Cerebellar cortex (tissue), 1 donor: ENCODE data around the gene TMTC1.

Experiments used
- DNase-seq: peaks from one replicate; pipeline ENCODE4 v3.0.0-alpha.2; 2015; ENCODE audit warnings: low spot score

Gene TMTC1

DNA sequence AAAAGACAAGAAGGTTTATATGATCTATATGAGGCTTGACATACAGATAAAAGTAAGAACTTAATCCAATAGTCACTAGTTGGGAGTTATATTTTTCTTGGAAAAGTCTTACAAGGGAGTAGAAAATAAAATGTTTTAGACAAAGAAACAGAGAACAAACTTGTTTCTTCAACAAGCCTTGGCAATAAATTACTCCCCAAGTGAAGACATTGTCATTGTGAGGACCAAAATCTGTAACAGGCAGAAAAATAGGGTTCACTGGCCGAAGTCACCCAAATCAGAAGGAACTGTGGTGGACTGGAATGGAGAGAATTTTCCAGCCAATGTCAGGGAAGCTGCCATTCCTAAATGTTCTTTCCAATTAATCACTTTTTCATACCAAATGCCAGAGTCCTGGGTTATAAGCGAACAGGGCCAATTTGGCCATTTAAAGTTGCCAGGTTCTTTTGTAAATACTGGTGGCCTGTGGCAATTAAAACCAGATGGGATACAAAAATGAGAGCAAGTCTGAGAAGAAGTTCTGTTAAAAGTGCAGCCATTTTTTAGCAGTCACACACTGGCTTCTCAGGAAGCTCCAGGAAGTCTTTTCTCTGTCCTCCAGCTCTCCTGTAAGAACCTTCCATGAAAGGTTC lies 168.9 kb downstream of the TMTC1 start:
- DNase-seq: no peak

DNA sequence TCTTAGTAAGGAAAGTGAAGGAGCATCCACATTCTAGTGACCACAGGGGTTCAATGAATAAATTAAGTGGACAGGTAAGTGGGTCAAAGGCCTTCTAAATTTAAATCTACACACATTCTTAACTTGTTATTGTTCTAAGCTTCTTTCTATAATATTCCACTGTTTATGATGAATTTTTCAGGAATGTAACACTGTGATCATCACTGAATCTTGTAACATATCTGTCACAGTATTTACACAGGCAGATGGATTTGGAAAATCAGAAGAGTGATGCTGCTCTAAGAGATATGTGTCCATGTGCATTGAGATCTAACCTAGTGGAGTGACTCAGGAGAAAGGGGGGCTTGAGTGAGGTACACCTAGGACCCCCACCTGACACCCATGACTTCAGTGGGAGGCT lies 170.8 kb downstream of the TMTC1 start:
- DNase-seq: no peak

DNA sequence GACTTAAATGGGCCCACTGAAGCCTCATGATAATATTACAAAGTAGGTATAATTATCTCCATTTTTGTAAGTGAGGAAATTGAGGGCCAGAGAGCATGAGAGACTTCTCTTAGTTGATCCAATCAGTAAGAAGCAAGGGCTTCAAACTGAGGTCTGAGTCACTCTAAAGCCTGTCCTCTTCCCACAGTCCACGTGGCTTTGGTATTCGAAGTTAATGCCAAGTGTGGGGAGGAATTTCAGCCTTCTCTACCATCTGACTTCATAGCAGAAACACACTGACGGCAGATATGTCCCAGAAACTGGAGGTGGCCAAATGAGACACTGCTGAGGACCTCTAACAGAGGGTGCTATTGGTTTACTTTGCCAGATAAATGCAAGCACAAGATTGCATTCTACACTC lies 171.8 kb downstream of the TMTC1 start:
- no peak for DNase-seq

DNA sequence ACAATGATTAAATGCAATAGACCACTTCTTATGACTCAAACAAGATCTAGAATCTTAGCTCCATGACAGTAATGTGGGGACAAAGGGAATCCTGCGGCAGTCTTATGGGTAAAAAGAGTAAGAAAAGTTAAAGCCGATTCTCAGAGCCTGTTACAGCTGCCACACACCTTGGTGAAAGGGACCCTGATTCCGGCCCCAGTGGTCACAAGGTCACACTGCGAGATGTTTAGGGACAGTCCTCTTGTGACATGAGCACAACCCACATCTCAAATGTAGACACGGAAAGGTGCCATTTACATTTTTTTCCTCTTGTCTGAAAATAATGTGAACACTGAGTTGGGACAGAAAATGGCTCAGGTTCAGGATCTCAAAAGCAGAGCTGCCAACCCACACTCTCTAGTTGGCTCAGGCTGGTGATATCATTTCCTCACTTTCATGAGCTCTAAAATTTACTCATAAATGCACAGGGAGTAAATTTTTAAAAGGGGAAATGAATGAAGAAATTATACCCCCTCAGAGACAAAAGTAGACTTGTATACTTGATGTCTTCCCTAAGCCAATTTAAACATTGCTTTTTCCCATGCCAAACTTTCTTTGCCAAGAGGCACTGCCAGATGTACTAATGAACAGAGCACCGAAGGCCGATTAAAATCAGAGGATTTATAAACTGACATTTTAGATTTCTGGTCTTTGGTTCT lies 173.1 kb downstream of the TMTC1 start:
- DNase-seq: no peak

DNA sequence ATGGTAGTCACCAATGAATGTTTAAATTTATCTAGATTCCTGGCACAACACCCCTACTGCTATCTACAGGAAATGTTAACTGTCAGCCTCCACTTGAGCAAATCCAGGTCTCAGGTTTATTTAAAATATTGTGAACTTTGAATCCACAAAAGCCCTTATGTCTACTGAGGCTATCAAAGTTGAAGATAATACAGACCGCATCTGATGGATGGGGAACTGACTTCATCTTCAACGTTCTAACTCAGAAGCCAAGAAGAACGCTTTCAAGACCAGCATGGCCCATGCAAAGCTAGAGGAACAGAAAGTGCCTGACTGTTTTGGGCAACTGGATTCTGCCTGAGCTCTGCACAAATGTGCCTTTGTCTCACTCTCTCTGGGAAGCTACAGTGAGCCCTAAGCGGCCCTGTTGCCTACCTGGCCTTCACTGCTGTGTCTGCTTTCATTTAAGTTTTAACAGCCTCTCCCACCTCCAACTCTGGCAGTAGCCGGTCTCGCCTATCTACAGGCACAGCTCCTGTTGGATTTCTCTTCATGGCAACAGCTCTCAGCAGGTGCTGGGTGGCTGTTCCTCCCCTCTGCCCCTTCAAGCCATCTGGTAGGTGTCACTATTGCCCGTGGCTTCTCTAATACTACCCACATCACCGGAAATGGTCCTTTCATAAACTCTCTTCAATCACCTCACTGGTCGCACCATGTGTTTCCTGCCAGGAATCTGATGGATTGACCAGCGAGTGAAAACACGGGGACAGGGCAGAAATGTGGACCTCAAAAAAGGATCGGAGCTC lies 174.1 kb downstream of the TMTC1 start:
- no peak for DNase-seq

DNA sequence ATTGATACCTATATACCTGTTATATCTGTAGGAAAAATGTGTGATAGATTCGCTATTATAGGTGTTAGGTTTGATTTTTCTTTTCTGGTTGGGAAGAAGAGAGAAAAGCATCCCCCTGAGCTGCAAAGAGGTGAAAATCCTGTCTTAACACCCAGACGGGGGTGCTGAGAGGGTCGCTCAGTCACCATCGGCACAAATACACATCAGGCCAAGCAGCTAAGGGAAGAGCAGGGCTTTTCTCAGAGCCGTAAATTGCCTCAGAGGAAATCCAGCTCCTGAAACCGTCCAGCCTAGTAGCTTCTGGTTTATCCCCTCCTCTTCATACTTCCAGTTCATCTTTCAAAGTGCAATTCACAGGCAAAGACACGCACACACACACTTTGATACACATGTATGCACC lies 175.2 kb downstream of the TMTC1 start:
- DNase-seq: no peak

DNA sequence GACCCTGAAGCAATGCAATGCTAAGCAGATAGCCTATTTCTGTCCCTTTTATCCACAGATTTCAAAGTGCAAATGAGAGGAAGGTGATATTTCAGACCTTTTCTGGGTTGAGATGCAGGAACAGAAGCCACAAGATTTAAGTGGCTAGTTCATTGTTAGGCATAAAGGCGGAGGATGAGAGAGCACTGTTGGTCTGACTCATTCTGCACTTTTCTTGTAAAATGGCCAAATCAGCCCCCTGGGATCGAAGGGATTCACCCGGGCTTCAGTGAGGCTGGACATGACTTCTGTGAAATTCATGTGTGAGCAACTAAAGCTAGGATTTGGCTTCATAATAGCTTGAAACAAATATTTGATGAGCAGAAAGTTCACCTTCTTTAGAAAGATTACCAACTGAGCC lies 184.4 kb downstream of the TMTC1 start:
- no peak for DNase-seq

DNA sequence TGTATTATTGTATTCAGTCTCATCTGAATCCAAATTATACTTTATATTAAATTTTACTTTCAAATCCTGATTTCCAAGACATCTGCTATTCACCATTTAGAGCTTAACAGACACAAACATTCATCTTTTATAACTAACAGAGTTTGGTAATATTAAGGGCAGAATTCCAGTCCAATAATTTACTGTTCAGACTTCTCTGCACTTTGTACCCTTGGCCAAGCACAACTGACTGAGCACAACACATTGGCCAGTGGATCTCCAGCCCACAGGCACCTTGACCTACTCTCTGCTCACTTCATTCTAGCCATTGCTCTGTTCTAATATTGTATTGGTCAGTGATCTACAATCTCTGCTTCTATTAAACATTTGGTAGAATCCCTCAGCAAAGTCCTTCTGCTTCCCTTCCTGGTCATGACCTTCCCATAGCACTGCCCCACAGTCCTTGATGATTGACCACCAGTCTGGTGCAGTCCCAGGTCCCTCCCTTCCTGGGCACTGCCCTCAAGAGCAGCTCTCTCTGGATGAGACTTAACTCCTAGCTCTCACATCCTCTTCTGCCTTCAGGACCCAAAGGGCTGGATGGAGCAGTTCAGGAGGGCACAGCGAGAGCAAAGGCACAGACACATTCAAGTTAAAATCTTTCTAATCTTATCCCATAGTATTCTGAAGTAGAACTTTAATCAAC lies 188.5 kb downstream of the TMTC1 start:
- no peak for DNase-seq

DNA sequence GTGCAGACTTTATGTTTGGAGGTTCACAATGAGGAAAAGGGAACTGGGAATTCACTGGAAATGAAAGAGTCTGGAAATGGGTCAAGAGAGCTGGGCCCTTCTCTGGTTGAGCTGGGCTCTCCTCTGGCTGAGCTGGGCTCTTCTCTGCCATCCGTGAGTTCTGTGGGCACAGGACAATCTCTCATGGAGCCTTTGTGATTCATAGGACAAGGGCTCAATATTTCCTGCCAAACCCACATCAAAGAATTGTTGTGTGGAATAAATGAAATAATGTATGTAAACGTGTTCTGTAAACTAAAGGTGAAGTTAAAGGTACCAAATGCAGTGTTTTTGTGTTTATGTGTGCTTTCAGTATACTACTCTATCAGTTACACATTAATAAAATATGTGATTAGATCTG lies 190.7 kb downstream of the TMTC1 start:
- DNase-seq: no peak

DNA sequence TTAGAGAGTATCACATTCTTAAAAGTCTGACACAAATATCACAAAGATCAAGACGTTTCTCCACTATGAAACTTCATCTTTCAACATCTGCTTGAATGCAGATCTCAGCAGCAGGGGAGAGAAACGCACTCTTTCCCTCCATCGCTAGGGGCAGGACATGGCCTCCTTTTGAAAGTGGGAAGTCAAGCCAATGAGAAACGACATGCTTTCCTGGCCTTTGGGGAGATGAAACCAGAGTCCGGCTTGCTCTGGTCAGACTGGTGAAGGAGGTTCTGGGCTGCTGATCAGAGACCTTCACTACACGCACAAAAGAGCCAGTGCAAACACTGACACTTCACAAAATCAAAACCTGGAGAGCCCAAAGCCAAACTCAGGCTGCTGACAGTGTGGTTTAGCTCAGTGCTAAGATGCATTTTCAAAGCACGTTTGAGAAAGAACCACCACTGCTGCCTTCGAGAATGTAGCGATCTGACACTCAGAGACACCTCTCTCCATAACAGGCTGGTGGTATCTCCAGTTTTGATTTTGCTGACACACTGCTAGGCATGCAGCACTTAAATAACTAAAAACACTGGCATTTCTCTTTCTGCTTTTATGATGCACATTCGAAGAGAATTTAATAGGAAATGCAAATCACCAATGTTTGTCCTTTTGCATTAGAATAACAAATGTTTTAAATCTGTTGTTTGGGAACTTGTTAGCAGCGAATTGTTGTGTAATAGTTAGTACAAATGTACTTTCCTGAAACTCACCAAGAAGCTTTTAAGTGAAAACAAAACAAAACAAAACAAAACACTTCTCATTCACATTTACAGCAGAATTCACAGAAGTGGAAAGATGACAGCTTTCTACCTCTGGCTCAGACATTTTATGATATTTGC lies 192.4 kb downstream of the TMTC1 start:
- DNase-seq: no peak

DNA sequence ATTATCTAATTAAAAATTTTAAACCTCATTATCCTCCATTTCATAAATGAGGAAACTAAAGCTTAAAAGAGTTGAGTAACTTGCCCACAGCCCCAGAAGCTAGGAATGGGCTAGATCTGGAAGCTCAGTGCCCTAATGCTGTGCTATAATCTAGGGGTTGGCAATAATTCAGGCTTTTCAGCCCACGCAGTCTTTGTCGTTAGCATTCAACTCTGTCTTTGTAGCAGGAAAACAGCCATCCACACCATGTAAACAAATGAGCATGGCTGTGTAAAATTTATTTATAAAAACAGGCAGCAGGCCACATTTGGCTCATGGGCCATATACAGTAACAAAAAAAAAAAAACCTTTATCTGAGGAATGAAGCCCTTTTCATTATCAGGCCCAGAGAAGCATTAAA lies 193.9 kb downstream of the TMTC1 start:
- no peak for DNase-seq

DNA sequence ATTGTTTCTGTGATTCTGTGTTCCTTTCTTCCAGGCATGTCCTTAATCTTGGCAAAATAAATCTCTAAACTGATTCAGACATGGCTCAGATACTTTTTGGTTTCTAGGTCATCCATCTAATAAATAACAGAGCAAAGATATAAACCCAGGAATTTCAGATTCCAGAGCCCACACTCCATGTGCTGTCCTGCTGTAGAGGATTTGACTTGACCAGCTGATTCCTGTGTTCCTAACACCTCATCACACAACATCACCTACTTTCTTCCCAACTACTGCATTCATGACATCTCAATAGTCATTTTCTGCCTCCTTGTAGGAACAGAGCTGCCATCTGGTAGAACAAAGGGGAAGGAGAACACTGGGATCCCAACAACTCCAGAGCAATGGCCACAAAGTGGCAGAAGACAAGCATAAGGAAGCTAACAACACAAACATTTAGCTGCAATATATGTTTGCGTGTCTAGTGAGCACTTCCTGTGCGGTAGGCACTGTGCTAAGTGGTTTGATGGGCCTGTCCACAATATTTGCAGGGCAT lies 194.4 kb downstream of the TMTC1 start:
- DNase-seq: no peak

DNA sequence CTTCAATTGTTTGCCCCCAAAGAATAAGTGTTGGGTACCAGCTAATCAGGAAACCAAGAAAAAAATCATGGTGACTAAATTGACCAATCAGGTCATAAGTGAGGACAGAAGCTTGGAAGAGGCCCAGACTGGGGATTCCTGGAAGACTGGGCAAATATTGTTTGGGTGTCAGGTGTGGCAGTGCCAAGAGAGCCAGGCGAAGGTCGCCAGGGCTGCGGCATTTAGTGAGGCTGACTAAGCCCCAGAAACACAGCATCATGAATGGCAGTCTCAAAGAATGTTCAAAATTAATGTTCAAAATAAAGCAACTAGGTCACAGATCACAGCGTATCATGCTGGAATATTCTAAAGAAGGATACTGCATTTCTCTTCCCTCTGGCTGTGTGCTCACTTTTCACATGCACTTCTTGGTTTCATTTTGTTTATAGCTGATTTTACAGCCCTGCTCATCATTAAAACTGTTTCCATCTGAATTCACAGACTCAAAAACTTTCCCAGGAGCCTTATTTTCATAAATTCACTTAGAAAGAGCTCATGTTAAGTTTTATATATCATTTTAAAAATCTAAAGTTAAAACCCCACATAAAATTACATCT lies 201.0 kb downstream of the TMTC1 start:
- no peak for DNase-seq

DNA sequence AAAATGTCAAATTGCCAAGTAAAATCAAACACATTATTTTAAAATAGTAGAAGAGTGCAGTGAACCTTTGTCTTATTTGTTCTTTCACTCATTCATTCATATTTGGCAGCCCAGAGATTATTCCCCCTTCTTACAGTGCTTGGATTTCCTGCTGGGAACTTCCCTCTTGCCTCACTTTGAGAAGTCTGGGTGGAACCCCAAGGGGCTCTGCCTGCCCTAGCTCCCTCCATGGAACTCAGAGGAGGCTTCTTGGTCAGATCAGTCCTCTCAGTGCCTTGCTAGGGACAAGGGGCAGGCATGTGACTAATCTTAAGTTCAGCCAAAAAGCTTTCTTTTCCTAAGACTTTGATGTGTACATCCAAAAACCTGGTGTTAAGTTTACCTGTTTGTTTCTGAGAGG lies 201.6 kb downstream of the TMTC1 start:
- DNase-seq: no peak

DNA sequence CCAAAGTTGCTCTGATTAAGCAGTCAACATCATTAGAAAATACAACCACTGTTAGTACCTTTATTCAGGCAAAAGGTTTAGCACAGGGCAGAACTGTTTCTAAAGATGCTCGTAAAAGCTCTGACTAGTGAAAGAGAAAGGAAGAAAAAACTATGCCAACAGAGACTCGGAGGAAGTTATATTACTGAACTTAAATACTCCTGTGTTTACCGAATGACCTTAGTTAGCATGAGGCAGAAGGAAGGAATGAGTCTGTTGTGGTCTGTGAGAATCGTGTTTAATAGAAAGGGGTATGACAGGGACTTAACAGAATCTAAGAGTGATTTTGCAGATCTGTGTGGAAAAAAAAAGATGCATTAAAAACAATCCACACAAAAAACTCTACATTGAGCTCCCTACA lies 202.1 kb downstream of the TMTC1 start:
- DNase-seq: no peak

DNA sequence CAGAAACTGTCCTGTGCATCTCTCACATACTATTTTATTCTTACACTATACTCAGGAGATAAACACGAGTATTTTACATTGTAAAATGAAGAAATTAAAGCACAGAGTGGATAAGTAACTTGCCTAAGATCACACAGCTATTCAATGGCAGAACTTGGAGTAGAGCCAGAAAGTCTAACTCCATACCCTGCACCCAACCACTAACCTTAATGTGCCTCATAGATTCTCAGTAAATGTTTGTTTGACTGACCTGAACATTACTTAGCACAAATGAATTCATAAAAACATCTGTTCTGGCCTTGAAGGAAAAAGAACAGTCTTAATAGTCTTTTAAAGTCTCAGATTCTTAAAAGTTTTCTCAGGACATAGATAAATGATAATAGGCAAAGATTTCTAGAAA lies 202.8 kb downstream of the TMTC1 start:
- no peak for DNase-seq

DNA sequence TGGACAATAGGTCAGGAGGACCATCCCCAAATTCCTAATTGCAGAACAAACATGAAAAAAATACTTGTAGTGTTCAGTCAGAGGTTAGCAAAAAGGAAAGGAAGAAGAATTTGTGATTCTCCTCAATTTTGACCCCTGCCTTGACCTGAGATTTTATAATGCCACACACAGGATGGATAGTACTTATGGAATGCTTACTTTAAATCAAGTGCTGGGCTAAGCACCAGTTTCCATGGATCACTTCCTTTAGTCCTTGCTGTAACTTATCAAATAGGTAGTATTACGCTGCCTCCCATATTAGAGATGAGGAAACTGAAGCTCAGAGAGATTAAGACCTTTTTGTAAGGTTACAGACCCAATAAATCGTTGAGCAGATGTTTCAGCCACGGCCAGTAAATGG lies 205.0 kb downstream of the TMTC1 start:
- DNase-seq: no peak

DNA sequence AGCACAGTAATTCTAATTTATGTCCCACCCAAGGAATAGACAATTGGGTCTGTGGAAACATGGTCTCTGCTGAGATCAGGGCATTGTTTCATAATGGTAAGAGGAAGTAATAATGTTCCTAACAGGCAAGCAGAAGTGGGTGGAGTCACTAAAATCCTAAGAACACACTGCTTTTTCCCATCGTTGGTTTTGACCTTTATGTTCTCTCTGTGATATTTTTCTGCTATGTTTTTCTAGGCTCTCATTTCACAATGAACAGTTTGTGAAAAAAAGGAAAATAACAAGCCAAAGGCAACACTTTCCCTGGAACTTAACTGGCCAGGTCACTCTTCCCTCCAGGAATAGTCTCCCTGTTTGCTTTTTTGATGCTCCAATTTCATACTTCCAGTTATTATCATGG lies 205.7 kb downstream of the TMTC1 start:
- no peak for DNase-seq

DNA sequence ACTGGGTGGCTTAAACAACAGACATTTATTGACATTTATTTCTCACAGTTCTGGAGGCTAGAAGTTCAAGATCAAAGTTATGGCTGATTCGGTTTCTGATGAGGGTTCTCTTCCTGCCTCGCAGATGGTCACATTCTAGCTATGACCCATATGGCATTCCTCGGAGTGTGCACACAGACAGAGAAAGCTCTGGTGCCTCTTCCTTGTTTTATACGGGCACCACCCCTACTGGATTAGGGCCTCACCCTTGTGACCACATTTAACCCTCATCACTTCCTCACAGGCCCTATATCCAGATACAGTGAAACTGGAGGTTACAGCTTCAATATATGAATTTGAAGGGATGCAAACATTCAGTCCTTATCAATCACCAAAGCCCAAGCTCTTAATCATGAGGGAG lies 209.2 kb downstream of the TMTC1 start:
- DNase-seq: no peak

DNA sequence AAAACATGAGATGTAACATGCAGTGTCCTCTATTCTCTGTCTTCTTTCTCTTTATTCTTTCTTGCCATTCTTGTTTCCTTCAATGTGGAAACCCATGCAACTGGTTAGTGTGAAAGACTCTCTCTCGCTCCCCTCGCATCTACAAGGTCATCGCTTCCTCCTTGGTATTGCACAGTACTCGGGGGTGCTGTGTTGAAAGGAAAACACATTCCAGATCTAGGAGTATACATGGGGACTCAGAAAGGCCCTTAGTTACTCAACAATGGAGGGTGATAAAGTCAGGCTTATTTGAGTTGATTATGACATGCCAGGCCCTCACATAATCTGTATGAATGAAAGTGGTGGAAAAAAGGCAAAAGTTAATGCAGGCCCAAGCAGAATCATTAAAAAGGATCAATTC lies 210.8 kb downstream of the TMTC1 start:
- DNase-seq: no peak

DNA sequence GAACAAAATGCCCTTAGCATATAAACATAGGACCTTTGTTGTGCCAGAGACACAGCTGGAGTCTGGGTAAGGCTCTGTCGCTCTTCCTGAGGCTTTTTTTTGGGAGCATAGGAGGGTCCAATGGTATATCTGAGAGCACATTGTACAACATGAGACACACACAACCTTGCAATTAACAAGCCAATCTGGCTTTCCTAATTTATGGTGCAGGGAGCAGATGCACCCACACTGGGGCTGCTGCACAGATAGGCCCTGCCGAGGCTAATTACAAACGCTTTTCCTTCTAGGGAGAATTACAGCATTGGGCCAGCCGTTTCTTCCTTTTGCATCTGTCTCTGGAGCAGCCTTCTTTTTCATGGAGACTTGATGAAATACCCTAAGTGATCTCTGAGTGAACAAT lies 211.3 kb downstream of the TMTC1 start:
- DNase-seq: no peak
